Measurements from ENCODE around the gene PHACTR1. TPM values are rescaled to one million over a fixed set of nuclear protein-coding genes. Genes with fewer than 3 reads are reported as not detected.

PHACTR1 gene
- total RNA-seq, 1 experiment from 2014 or later, result 0.21 TPM

DNA sequence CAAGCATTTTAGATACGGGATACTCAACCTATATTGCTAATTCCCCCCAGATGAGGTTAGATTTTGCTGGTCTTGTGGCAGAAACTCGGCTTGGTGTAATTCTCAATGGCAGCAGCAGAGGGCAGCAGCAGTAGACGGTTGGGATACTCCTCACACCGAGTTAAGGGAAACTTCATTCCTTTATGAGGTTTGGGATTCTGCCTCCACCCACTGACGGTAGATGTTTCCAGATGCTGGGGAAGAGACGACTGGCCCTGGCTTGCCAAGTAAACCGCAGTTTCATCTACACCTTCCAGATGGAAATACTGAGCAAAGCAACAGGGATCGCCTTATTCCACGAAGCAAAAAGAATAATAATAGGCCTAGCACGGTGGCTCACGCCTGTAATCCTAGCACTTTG is 620.0 kb downstream of the PHACTR1 start:
- no peak overlapping the region for H3K27ac Mint-ChIP-seq (ENCODE audit: unreplicated experiment)
- CTCF ChIA-PET, result interaction anchor here (1.1 kb wide), 1 partner anchor 19 kb away, joined by 3 read pairs; no protein-coding TSS in a partner anchor
- DNase-seq, result peak; percentile 58
- intact Hi-C loops (cut with micrococcal nuclease; ENCODE audit: unreplicated experiment), result loop anchor here (1.0 to 10.0 kb wide), 3 partner anchors 112 to 239 kb away; no protein-coding TSS in a partner anchor
- peaks cover 10% of the 10 kb centered on the region for H3K4me1 Mint-ChIP-seq (ENCODE audit: low read depth, unreplicated experiment)
- no TSS peak for BruUV-seq (replicated peaks)
- no peaks in the 10 kb centered on the region for H3K36me3 Mint-ChIP-seq (ENCODE audit: insufficient read depth, unreplicated experiment)
- H3K9me3 Mint-ChIP-seq (ENCODE audit: low read depth, unreplicated experiment), result peaks cover 3% of the 10 kb centered on the region
- H3K27me3 Mint-ChIP-seq (ENCODE audit: unreplicated experiment), result peaks cover 16% of the 10 kb centered on the region
- no peak overlapping the region for H3K4me3 Mint-ChIP-seq (ENCODE audit: low read depth, unreplicated experiment)
- TF ChIP-seq, protein P1, sequence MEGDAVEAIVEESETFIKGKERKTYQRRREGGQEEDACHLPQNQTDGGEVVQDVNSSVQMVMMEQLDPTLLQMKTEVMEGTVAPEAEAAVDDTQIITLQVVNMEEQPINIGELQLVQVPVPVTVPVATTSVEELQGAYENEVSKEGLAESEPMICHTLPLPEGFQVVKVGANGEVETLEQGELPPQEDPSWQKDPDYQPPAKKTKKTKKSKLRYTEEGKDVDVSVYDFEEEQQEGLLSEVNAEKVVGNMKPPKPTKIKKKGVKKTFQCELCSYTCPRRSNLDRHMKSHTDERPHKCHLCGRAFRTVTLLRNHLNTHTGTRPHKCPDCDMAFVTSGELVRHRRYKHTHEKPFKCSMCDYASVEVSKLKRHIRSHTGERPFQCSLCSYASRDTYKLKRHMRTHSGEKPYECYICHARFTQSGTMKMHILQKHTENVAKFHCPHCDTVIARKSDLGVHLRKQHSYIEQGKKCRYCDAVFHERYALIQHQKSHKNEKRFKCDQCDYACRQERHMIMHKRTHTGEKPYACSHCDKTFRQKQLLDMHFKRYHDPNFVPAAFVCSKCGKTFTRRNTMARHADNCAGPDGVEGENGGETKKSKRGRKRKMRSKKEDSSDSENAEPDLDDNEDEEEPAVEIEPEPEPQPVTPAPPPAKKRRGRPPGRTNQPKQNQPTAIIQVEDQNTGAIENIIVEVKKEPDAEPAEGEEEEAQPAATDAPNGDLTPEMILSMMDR (IDR thresholded peaks at IDR 0.05; ENCODE audit: unreplicated experiment), result peak; percentile 61

DNA sequence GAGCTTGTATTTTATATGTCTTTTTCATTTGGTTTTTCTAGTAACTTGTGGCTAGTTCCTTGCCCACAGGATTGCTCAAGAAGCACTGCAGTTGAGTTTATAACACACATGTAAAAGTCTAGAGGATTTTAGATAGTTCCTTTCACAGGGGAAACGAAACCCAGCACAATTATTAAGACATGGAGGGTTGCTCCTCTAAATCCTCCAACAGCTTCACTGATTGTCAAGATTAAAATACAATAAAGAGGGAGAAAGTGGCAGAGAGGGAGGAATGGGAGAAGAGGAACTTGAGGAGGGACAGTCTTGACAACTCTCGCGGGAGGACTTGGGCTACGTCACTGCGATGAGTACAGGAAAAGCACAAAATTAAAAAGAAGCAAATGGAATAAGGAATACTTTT is 621.5 kb downstream of the PHACTR1 start:
- no TSS peak for BruUV-seq (replicated peaks)
- TF ChIP-seq, protein P1 (IDR thresholded peaks at IDR 0.05; ENCODE audit: unreplicated experiment), result no peak
- peaks cover 20% of the 10 kb centered on the region for H3K27me3 Mint-ChIP-seq (ENCODE audit: unreplicated experiment)
- CTCF ChIA-PET, result interaction anchor here (1.1 to 1.6 kb wide), 2 partner anchors 200 to 237 kb away, joined by 3 to 7 read pairs; partner anchors contain the start of gene SIRT5
- DNase-seq, result no peak
- peaks cover 9% of the 10 kb centered on the region for H3K9me3 Mint-ChIP-seq (ENCODE audit: low read depth, unreplicated experiment)
- no peak overlapping the region for H3K27ac Mint-ChIP-seq (ENCODE audit: unreplicated experiment)
- peaks cover 10% of the 10 kb centered on the region for H3K4me1 Mint-ChIP-seq (ENCODE audit: low read depth, unreplicated experiment)
- intact Hi-C loops (cut with micrococcal nuclease; ENCODE audit: unreplicated experiment), result loop anchor here (10.0 kb wide), 1 partner anchor 113 kb away; no protein-coding TSS in a partner anchor
- no peaks in the 10 kb centered on the region for H3K36me3 Mint-ChIP-seq (ENCODE audit: insufficient read depth, unreplicated experiment)
- no peak overlapping the region for H3K4me3 Mint-ChIP-seq (ENCODE audit: low read depth, unreplicated experiment)

All from Calu3 (cell line).